ENCODE results near the gene EMCN.

GRCh38 chr4:100555611-100556337, 38.0 kb upstream of the EMCN start:
- TF ChIP-seq CTCF (IDR thresholded peaks at IDR 0.05), result no peak
- no peak for TF ChIP-seq POLR2A (IDR thresholded peaks at IDR 0.05)

Data from tibial nerve (tissue), 3 donors.